Measurements from ENCODE around the gene SELENOM. TPM values are rescaled to one million over a fixed set of nuclear protein-coding genes. Genes with fewer than 3 reads are reported as not detected.

SELENOM gene
- polyA plus RNA-seq, 1 donor from 2014 or later, result 6.6 TPM

GRCh38 chr22:31141551-31141950 is 34.2 kb upstream of the SELENOM start:
- no peak for TF ChIP-seq POLR2AphosphoS5 (IDR thresholded peaks at IDR 0.05)
- TF ChIP-seq TAF1 (IDR thresholded peaks at IDR 0.05; ENCODE audit: low read depth), result no peak
- no peak for TF ChIP-seq SMC3 (conservative IDR thresholded peaks at IDR 0.05; ENCODE audit: poor library complexity)
- no peak for TF ChIP-seq RAD21 (conservative IDR thresholded peaks at IDR 0.05)
- TF ChIP-seq MXI1 (conservative IDR thresholded peaks at IDR 0.05; ENCODE audit: poor library complexity, severe bottlenecking), result no peak
- TF ChIP-seq EZH2 (IDR thresholded peaks at IDR 0.05; ENCODE audit: borderline replicate concordance, insufficient read depth, low read length, poor library complexity, severe bottlenecking), result no peak
- no peak for TF ChIP-seq EP300 (conservative IDR thresholded peaks at IDR 0.05; ENCODE audit: poor library complexity, severe bottlenecking)
- TF ChIP-seq REST (IDR thresholded peaks at IDR 0.05; ENCODE audit: borderline replicate concordance), result no peak
- TF ChIP-seq CTCF (IDR thresholded peaks at IDR 0.05; ENCODE audit: poor library complexity, severe bottlenecking), result no peak
- Histone ChIP-seq H3K9ac (ENCODE audit: low read length) (no peak overlapping the region), H3K27me3 (ENCODE audit: insufficient read depth, low read depth, low read length) (no peaks in the 10 kb centered on the region), H2AFZ (ENCODE audit: low read depth, low read length) (no peak overlapping the region), H3K4me2 (ENCODE audit: low read length) (no peak overlapping the region), H3F3A (ENCODE audit: insufficient read depth, low read length, poor library complexity, severe bottlenecking) (no peaks in the 10 kb centered on the region), H4K20me1 (ENCODE audit: insufficient read depth) (no peaks in the 10 kb centered on the region), H3K4me3 (ENCODE audit: low read length) (no peak overlapping the region), H3K9me2 (ENCODE audit: insufficient read depth, low read length) (no peaks in the 10 kb centered on the region), H3K27ac (ENCODE audit: low read length) (no peak overlapping the region), H3K79me2 (replicated peaks; ENCODE audit: insufficient read depth, low read length) (no peaks in the 10 kb centered on the region), H3K9me3 (ENCODE audit: low read length) (no peaks in the 10 kb centered on the region), H3K36me3 (ENCODE audit: insufficient read depth, low read length) (no peaks in the 10 kb centered on the region)

GRCh38 chr22:31140746-31141145 is 33.4 kb upstream of the SELENOM start:
- H3K36me3 ChIP-seq (ENCODE audit: insufficient read depth, low read length), result no peaks in the 10 kb centered on the region
- no peak overlapping the region for H3K27ac ChIP-seq (ENCODE audit: low read length)
- H3F3A ChIP-seq (ENCODE audit: insufficient read depth, low read length, poor library complexity, severe bottlenecking), result no peaks in the 10 kb centered on the region
- H3K4me2 ChIP-seq (ENCODE audit: low read length), result no peak overlapping the region
- no peaks in the 10 kb centered on the region for H3K79me2 ChIP-seq (replicated peaks; ENCODE audit: insufficient read depth, low read length)
- H3K9me3 ChIP-seq (ENCODE audit: low read length), result no peaks in the 10 kb centered on the region
- no peak overlapping the region for H3K4me3 ChIP-seq (ENCODE audit: low read length)
- no peak overlapping the region for H3K9ac ChIP-seq (ENCODE audit: low read length)
- no peaks in the 10 kb centered on the region for H3K9me2 ChIP-seq (ENCODE audit: insufficient read depth, low read length)
- H4K20me1 ChIP-seq (ENCODE audit: insufficient read depth), result no peaks in the 10 kb centered on the region
- no peaks in the 10 kb centered on the region for H3K27me3 ChIP-seq (ENCODE audit: insufficient read depth, low read depth, low read length)
- TF ChIP-seq EZH2 (IDR thresholded peaks at IDR 0.05; ENCODE audit: borderline replicate concordance, insufficient read depth, low read length, poor library complexity, severe bottlenecking) (no peak), TAF1 (IDR thresholded peaks at IDR 0.05; ENCODE audit: low read depth) (no peak)
- H2AFZ ChIP-seq (ENCODE audit: low read depth, low read length), result no peak overlapping the region

All from neural cell (in vitro differentiated cells).